C1 segment of cervical spinal cord (tissue), 14 donors: ENCODE measurements around the gene PCDHGB4.
"Not testable (repeated sequence)": the region's sequence is repeated elsewhere in the genome, so short reads cannot be mapped to it uniquely, and the experiment has no call there.

ENCODE experiments used
- DNase-seq, 14 donors: peaks; one replicate each; lab custom pipeline; 2025; lab: John Stamatoyannopoulos, UW

PCDHGB4 gene

GRCh38 chr5:141422742-141423291, 35.3 kb downstream of the PCDHGB4 start:
- no peak for DNase-seq

- no peak for DNase-seq
Observed at GRCh38 chr5:141427783-141428426, 40.4 kb downstream of the PCDHGB4 start.

- peak in 2 of 14 donors; percentile 13 to 27 for DNase-seq
Observed at GRCh38 chr5:141430332-141431113, 43.0 kb downstream of the PCDHGB4 start, which contains the start of gene PCDHGA12. Gene PCDHGA12, plus strand, starts transcription at chr5:141430507. Its CDS starts 253 bp downstream, at chr5:141430760.

GRCh38 chr5:141431286-141431685, 43.8 kb downstream of the PCDHGB4 start:
- no peak for DNase-seq

GRCh38 chr5:141432308-141432707, 44.8 kb downstream of the PCDHGB4 start:
- not testable (repeated sequence) for DNase-seq

GRCh38 chr5:141432726-141433125, 45.2 kb downstream of the PCDHGB4 start:
- not testable (repeated sequence) for DNase-seq

- no peak for DNase-seq
Observed at GRCh38 chr5:141434006-141434405, 46.5 kb downstream of the PCDHGB4 start.

- DNase-seq, result no peak
Observed at GRCh38 chr5:141437221-141437620, 49.7 kb downstream of the PCDHGB4 start.

GRCh38 chr5:141439411-141440141, 52.1 kb downstream of the PCDHGB4 start:
- no peak for DNase-seq
